SK-N-MC (cell line): ENCODE results near the gene GRAMD4.

Source experiments
- DNase-seq: peaks from one replicate; pipeline ENCODE4 v3.0.0-alpha.2; 2011; ENCODE audit warnings: low read depth, low spot score
- H3K27ac ChIP-seq: fragments of 200-600 bp; sonication (generic); 2 replicates; pipeline ENCODE4 v1.5.1; 2016; ENCODE audit warnings: mixed run types
- H3K36me3 ChIP-seq: fragments of 200-600 bp; sonication (generic); 2 replicates; pipeline ENCODE4 v1.6.1; 2017; ENCODE audit warnings: antibody characterized with exemption, low read length, mixed read lengths; ENCODE audit not compliant: insufficient read depth
- H3K4me3 ChIP-seq: fragments of 200-600 bp; sonication (generic); 2 replicates; pipeline ENCODE4 v1.5.1; 2016
- H3K9ac ChIP-seq: fragments of 200-600 bp; sonication (generic); 2 replicates; pipeline ENCODE4 v1.8.0; 2017; ENCODE audit warnings: mixed run types, mixed read lengths; ENCODE audit not compliant: insufficient read length
- H3K9me3 ChIP-seq: fragments of 200-600 bp; sonication (generic); 2 replicates; pipeline ENCODE4 v1.6.1; 2017; ENCODE audit warnings: low read depth, mild to moderate bottlenecking, antibody characterized with exemption, low read length, moderate library complexity, mixed read lengths
- EZH2 ChIP-seq: fragments of 200-600 bp; sonication (generic); IDR thresholded peaks from one replicate; pipeline ENCODE4 v1.6.1; 2017; ENCODE audit warnings: antibody characterized with exemption
- FOXP2 ChIP-seq: optimal IDR thresholded peaks from 2 replicates; pipeline ENCODE3; 2011; ENCODE audit warnings: mild to moderate bottlenecking, moderate library complexity; ENCODE audit not compliant: insufficient read depth; ENCODE audit errors: extremely low read length, control extremely low read depth
- POLR2AphosphoS5 ChIP-seq: IDR thresholded peaks from 2 replicates; pipeline ENCODE4 v1.6.1; 2012; ENCODE audit warnings: mild to moderate bottlenecking, low read depth, low read length, borderline replicate concordance

GRAMD4 gene

GRCh38 chr22:46612904-46613605 lies 7.1 kb upstream of the GRAMD4 start:
- H3K36me3 ChIP-seq = no peaks in the 10 kb centered on the region
- no peak overlapping the region for H3K27ac ChIP-seq
- no peak overlapping the region for H3K9ac ChIP-seq
- H3K4me3 ChIP-seq = no peak overlapping the region
- no peaks in the 10 kb centered on the region for H3K9me3 ChIP-seq
- no peak for DNase-seq
- no peak for TF ChIP-seq FOXP2
- no peak for TF ChIP-seq POLR2AphosphoS5
- no peak for TF ChIP-seq EZH2

GRCh38 chr22:46613606-46614021 lies 6.6 kb upstream of the GRAMD4 start:
- TF ChIP-seq EZH2 = no peak
- TF ChIP-seq FOXP2 = no peak
- no peak for TF ChIP-seq POLR2AphosphoS5
- no peak overlapping the region for H3K27ac ChIP-seq
- no peaks in the 10 kb centered on the region for H3K36me3 ChIP-seq
- no peak overlapping the region for H3K4me3 ChIP-seq
- no peak for DNase-seq
- H3K9me3 ChIP-seq = no peaks in the 10 kb centered on the region
- H3K9ac ChIP-seq = no peak overlapping the region

- H3K9me3 ChIP-seq = no peaks in the 10 kb centered on the region
- TF ChIP-seq EZH2 (no peak), FOXP2 (no peak), POLR2AphosphoS5 (no peak)
- H3K27ac ChIP-seq = no peak overlapping the region
- no peaks in the 10 kb centered on the region for H3K36me3 ChIP-seq
- H3K9ac ChIP-seq = no peak overlapping the region
- H3K4me3 ChIP-seq = no peak overlapping the region
- DNase-seq = no peak
These were observed 5.9 kb upstream of the GRAMD4 start for GRCh38 chr22:46614025-46614931.

GRCh38 chr22:46617207-46617985 lies 2.8 kb upstream of the GRAMD4 start:
- Histone ChIP-seq H3K9ac (no peak overlapping the region), H3K36me3 (no peaks in the 10 kb centered on the region), H3K27ac (no peak overlapping the region), H3K4me3 (no peak overlapping the region), H3K9me3 (no peaks in the 10 kb centered on the region)
- TF ChIP-seq FOXP2 (no peak), EZH2 (no peak), POLR2AphosphoS5 (no peak)
- no peak for DNase-seq

- Histone ChIP-seq H3K27ac (no peak overlapping the region), H3K36me3 (no peaks in the 10 kb centered on the region), H3K4me3 (no peak overlapping the region), H3K9me3 (no peaks in the 10 kb centered on the region), H3K9ac (no peak overlapping the region)
- DNase-seq = no peak
- TF ChIP-seq POLR2AphosphoS5 (no peak), FOXP2 (no peak), EZH2 (no peak)
These were observed 2.1 kb upstream of the GRAMD4 start for GRCh38 chr22:46617986-46618647.

- no peak for DNase-seq
- Histone ChIP-seq H3K4me3 (no peak overlapping the region), H3K9me3 (no peaks in the 10 kb centered on the region), H3K9ac (no peak overlapping the region), H3K36me3 (no peaks in the 10 kb centered on the region), H3K27ac (no peak overlapping the region)
- TF ChIP-seq FOXP2 (no peak), EZH2 (no peak), POLR2AphosphoS5 (no peak)
These were observed 1.5 kb upstream of the GRAMD4 start for GRCh38 chr22:46618667-46619066.

GRCh38 chr22:46619240-46619829 lies 851 bp upstream of the GRAMD4 start:
- TF ChIP-seq POLR2AphosphoS5 = no peak
- no peak for TF ChIP-seq FOXP2
- no peak for TF ChIP-seq EZH2
- H3K9me3 ChIP-seq = no peaks in the 10 kb centered on the region
- H3K27ac ChIP-seq = no peak overlapping the region
- H3K36me3 ChIP-seq = no peaks in the 10 kb centered on the region
- H3K9ac ChIP-seq = no peak overlapping the region
- DNase-seq = no peak
- no peak overlapping the region for H3K4me3 ChIP-seq
